Activated CD8-positive, alpha-beta memory T cell treated with anti-CD3 and anti-CD28 coated beads for 36 hours (primary cell): Measurements from ENCODE around the gene MKLN1. TPM values are rescaled to one million over a fixed set of nuclear protein-coding genes. Genes with fewer than 3 reads are reported as not detected.
"Not testable (repeated sequence)": the region's sequence is repeated elsewhere in the genome, so short reads cannot be mapped to it uniquely, and the experiment has no call there.

ENCODE experiments used
- CTCF ChIA-PET: fragments of 350-600 bp; sonication (Branson Sonifier 250); formaldehyde crosslinking; loops from one replicate; lab custom pipeline; 2021; ENCODE audit warnings: antibody characterized with exemption; lab: Charles Lee
- POLR2A ChIA-PET: fragments of 350-600 bp; sonication (Branson Sonifier 250); formaldehyde crosslinking; loops from one replicate; lab custom pipeline; 2021; ENCODE audit warnings: antibody characterized with exemption; lab: Charles Lee
- total RNA-seq, 2 experiments: library from RNA; stranded (reverse); gene quantifications; one replicate each; pipeline ENCODE4 v1.2.3, GENCODE V29; 2021

Gene MKLN1
- total RNA-seq, 2 experiments from 2014 or later = 31.3 to 33.6 TPM

DNA sequence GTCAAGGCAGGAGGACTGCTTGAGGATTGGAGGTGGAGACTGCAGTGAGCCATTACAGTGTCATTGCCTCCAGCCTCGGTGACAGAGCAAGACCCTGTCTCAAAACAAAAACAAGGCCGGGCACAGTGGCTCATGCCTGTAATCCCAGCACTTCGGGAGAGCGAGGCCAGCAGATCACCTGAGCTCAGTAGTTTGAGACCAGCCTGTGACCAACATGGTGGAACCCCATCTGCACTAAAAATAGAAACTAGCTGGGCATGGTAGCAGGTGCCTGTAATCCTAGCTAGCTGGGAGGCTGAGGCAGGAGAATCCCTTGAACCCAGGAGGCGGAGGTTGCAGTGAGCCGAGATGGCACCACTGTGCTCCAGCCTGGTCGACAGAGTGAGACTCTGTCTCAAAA is 103.2 kb downstream of the MKLN1 start:
- POLR2A ChIA-PET, CTCF ChIA-PET: not testable (repeated sequence)

DNA sequence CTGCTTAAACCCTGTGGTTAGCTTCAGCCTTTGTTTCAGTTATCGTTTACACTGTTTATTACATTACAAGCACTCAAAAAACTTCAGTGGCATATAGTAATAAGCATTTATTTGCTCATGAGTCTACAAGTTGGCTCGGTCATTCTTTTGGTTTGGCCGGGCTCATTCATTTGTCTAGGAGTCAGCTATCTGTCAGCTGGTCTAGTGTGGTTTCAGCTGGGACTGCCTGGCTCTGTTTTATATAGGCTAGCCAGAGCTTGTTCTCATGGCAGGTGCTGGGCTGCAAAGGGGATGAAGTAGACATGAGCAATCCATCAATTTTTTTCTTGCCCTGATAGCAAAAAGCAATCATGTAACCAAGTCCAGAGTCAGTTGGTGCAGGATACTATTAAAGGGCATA is 103.6 kb downstream of the MKLN1 start:
- POLR2A ChIA-PET = no interaction called here
- CTCF ChIA-PET = no interaction called here

DNA sequence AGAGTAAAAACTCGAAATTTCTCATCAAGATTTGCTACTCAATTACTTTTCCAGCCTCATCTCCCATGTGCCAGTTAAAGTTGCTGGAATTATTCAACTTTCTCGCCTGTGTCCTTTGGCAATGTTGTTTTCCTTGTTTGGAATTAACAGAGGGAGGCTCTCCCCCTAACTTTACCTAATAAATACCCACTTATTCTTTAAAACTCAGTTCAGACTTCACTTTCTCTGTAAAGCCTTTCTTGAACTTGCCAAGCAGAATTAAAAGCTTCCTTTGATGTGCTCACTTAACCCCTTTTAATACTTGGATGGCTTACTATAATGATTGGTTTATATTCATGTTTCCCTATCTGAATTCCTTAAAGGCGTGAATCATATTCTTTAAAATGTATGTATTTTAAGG is 104.1 kb downstream of the MKLN1 start:
- ChIA-PET CTCF (no interaction called here), POLR2A (no interaction called here)

DNA sequence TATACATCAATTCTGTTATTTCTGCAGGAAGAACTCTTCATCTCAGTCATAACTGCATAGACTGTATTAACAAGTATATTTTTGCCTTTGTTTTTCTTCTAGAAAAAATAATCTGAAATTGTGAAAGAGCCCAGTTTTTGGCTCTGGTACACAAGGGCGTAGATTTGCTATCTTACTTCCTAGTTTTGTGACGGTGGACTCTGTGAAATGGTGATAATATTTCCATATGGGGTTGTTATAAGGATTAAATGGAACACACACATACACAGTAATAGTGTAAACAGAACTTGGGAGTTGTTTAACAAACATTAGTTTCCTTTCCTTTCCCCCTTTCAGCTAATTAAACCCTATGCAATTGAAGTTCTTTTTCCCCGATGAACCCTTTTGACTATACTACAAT is 108.7 kb downstream of the MKLN1 start:
- ChIA-PET POLR2A (no interaction called here), CTCF (no interaction called here)

DNA sequence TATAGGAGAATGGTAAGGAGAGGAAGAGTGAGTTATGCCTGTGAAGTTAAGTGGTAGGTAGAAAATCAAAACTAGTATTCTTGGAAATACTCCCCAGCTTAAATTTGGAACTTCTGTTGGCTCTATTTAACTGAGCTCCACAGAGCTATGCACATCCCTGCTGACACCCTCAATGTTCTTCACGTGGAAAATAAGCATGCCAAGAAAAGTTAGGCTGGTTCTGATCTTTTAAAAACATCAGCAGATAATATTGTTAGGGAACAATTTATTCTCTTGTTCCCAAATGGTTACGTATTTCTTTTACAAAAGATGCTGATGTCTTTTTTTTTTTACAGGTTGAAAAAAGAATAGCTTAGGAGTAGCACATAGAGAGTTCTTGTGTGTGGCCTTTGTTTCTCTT is 111.3 kb downstream of the MKLN1 start:
- POLR2A ChIA-PET = no interaction called here

DNA sequence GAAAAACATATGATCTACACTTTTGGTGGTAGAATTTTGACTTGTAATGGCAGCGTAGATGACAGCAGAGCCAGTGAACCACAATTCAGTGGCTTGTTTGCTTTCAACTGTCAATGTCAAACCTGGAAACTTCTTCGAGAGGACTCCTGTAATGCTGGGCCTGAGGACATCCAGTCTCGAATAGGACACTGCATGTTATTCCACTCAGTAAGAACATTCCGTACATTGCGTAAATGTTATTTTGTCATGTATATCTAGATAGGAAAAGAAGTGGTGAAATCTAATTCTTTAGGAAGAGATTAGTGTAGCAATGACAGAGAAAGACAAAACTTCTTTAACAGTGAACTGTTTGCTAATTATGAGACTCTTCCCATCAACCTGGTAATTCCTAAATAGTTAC is 115.8 kb downstream of the MKLN1 start:
- CTCF ChIA-PET = no interaction called here
- POLR2A ChIA-PET = no interaction called here

More for the DNA sequence above, 111.3 kb downstream of the MKLN1 start:
- CTCF ChIA-PET = no interaction called here

DNA sequence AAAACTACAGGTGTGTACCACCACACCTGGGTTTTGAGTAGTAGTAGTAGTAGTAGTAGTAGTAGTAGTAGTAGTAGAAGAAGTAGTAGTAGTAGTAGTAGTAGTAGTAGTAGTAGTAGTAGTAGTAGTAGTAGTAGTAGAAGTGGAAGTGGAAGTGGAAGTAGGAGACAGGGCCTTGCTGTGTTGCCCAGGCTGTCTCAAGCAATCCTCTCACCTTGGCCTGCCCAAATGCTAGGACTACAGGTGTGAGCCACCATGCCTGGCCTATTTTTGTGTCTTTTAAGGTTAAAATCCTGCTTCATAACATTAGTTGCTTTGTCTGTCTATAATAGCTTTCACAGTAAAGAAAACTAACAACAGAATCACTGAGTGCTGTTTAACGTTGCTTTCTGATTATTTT is 117.0 kb downstream of the MKLN1 start:
- CTCF ChIA-PET = no interaction called here
- POLR2A ChIA-PET = no interaction called here

DNA sequence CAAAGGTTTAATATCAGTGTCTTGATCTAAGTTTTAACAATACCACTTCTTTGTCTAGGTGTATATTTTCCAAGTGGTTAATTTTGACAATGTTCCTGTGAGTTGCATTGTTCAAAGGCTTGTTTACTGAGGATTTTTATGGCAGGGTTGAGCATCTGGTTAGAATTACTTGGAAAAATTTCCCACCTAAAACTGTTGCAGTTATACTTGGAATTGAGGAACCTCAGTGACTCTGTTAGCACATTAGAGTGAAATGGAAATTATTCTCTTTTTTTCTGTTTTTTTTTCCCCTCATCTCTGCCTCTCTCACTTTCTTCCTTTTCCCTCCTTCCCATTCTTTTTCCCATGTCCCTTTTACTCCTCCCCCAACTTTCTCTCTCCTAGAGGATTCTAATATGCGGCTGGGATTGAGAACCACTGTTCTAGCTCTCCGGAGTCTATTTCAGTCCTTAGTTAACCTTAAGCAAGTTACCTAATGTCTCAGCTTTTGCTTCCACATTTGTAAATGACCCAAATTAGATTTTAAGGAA is 121.8 kb downstream of the MKLN1 start:
- POLR2A ChIA-PET = no interaction called here
- CTCF ChIA-PET = no interaction called here

DNA sequence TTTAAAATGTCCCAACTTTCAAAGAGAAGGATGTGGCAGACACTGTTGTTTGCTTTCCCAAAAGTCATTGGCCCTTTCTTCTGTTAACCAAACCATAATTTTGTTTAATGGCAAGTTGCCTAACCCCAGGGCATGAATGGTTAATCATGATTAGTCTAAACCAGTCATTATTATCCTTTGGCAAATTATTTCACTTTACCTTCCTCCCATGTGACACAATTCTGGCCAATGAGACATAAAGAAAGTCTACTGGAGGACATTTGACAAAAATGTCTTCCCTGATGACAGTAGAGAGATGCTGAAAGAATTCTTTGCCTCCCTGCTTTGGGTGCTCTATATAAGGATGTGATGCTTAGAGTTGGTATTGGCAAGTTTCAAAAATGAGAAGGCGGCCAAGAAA is 126.8 kb downstream of the MKLN1 start:
- CTCF ChIA-PET = no interaction called here
- POLR2A ChIA-PET = no interaction called here

DNA sequence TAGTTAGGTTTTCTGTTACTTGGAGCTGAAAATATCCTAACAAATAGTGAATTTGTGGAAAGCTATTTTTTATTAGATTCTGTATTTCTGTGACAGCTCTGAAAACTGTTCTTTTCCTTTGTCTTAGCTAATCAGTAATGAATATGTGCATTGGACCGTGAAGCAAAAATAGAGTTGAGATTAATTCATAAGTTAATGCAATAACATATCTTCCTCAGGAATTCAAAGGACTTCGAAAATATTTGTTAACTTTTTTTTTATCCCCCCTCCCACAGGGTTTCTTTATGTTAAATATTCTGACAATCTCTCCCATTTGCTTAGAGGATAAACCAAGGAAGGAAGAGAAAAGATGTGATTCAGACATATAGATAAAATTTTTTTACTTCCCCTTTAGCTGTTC is 127.3 kb downstream of the MKLN1 start:
- ChIA-PET POLR2A (no interaction called here), CTCF (no interaction called here)

DNA sequence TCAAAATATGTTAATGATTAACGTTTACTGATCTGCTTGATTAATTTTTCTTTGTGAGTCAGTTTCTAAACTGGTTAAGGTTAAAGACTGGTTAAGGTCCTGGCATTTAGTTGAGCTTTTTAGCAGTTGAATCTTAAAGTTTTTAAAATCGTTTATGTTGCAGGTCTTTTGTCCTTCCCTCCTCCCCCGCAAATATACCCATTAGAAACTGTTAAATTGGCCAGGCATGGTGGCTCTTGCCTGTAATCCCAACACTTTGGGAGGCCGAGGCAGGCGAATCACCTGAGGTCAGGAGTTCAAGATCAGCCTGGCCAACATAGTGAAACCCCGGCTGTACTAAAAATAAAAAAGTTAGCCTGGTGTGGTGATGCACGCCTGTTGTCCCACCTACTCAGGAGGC is 127.9 kb downstream of the MKLN1 start:
- ChIA-PET POLR2A (no interaction called here), CTCF (no interaction called here)

DNA sequence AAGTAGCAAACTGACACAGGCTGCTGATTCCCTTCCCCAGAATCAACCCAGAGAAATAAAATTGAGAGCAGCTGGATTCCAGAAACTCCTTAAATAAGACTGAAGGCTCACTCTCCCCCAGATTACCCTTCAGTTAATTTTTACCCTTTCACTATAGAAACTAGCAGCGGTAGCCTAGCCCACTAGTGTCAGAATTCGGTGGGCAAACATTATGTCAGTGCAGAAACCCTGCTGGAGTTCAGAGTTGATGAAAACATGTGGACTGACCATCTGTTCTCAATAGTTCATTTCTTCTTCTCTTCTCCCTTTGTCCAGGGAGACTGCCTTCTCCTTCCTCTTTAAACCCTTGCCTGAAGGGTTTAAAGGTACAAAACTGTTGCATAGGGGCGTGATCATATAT is 128.7 kb downstream of the MKLN1 start:
- CTCF ChIA-PET = no interaction called here
- POLR2A ChIA-PET = no interaction called here

DNA sequence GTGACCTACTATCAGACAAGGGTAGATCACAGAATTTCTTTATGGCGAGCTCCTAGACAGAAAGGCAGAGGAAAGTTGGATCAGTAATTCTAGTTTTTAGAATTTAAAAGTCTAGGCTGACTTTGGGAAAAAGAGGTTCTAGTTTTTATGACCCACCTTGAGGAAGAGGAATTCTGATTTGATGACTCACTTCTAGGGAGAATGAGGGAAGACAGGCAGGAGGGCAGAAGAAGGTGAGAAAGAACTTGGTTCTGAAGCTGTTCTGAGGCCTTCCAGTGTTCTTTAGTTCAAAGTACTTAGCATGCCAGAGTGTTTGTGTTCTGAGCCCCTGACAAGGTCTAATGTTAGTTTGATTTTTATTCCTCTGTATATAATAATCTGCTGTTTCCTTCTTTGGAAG is 131.6 kb downstream of the MKLN1 start:
- CTCF ChIA-PET = no interaction called here
- POLR2A ChIA-PET = no interaction called here

DNA sequence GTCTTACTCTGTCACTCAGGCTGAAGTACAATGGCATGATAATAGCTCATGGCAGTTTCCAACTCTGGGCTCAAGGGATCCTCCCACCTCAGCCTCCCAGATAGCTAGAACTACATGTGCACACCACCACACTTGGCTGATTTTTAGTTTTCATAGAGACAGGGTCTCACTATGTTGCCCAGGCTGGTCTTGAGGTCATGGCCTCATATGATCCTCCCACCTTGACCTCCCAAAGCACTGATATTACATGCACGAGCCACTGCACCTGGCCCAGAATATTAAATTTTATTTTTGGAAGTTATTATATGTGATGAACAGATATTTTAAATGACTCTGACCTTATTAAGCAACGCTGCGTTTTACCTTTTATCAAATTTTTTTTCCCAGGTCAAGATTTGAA is 134.4 kb downstream of the MKLN1 start:
- ChIA-PET POLR2A (no interaction called here), CTCF (interaction anchor here (0.6 to 1.5 kb wide), 2 partner anchors 34 to 51 kb away, joined by 3 read pairs; no protein-coding TSS in a partner anchor)

DNA sequence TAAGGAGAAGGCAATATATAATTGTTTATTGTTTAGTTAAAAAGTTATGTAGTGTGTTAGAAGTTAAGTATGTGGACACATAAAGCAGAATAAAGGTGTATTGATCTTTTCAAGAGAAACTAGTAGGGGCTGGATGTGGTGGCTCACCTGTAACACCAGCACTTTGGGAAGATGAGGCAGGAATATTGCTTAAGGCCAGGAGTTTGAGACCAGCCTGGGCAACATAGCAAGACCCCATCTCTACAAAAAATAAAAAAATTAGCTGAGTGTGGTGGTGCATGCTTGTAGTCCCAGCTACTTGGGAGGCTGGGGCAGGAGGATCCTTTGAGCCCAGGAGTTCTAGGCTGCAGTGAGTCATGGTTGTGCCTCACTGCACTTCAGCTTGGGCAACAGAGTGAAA is 135.0 kb downstream of the MKLN1 start:
- POLR2A ChIA-PET = not testable (repeated sequence)
- CTCF ChIA-PET = interaction anchor here (1.5 kb wide), 1 partner anchor 33 kb away, joined by 3 read pairs; no protein-coding TSS in a partner anchor

DNA sequence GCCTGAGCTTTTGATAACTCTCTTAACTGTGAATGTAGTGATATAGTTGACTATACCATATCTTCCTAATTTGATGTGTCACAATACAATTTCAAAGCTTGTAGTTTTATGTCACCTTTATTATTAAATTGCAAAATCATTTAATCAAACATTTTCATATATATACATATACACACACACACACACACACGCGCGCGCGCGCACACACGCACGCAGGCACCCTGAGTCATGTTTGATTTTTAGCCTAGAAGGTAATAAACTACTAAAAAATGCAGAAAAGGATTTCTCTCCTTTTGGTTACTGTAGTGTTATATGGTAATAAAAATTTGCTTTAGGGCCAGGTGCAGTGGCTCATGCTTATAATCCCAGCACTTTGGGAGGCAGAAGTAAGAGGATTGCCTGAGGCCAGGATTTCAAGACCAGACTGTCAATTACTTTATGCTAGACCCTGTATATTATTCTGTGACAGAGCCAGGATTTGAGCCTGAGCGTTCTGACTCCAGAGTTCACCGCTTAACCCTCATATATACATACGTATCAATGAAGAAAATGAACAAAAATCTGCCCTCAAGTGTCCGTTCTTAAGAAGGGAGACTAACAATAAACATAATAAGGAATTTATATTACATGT is 139.2 kb downstream of the MKLN1 start:
- CTCF ChIA-PET = no interaction called here
- POLR2A ChIA-PET = no interaction called here

DNA sequence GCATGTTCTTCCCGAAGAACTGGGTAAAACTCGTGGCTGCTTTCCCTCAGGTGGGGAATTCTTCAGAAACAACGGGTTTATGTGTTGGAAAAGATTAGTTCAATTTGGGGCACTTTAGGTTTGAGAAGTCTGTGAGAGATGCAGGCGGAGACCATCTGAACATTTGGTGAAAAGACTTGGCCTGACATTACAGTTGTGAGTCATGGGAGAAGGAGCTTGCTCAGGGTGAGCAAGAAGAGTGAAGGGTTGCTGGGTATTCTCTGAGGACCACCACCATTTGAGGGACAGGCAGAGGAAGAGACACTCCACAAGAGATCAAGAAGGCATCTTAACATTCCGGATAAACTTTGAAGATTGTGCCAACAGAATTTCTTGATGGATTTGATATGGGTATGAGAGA is 140.1 kb downstream of the MKLN1 start:
- ChIA-PET CTCF (no interaction called here), POLR2A (no interaction called here)

DNA sequence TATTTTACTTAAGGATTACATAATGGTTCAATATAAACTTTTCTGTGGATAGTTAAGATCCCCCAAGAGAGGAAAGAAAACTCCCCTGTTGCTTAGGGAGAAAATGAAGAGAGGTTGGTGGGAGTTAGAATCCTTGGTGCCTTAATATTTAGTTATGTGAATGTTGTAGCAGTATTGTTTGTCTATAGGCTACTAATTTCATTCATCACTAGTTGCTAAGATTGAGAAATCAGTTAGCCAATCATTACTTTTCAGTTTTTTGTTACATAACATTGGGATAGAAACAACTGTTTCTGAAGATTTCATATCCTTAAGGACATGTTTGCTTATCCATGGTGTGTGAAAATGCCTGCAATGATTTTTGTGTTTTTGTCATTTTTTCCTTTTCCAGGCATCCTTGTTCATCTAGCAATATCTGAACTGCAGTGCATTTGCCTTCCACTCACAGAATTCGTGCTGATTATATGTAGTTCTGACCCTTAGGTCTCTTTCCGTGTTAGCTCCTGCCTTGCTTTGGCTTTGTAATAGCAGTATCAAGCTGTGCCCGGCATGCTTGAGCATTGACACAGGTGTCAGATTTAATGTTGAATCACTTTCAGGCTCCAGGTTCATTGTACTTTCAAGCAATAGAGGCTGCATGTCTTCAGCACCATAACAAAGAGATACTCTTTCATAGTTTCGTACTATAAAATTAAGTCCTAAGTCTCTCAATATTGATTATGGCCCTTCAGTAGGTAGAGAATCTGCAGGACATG is 143.8 kb downstream of the MKLN1 start:
- POLR2A ChIA-PET = no interaction called here
- CTCF ChIA-PET = no interaction called here

DNA sequence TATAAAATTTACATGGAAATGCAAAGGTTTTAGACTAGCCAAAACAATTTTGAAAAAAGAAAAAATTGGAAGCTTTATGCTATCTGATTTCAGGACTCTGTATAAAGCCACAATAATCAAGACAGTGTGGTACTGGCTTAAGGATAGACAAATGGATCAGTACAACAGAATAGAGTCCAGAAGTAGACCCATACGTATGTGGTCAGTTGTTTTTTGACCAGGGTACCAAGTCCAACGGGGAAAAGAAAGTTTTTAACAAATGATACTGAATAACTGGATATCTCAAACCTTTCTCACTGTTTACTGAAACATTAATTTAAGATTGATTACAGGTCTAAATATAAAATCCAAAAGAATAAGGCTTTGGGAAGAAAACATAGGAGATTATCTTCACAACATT is 149.1 kb downstream of the MKLN1 start:
- ChIA-PET POLR2A (no interaction called here), CTCF (no interaction called here)

DNA sequence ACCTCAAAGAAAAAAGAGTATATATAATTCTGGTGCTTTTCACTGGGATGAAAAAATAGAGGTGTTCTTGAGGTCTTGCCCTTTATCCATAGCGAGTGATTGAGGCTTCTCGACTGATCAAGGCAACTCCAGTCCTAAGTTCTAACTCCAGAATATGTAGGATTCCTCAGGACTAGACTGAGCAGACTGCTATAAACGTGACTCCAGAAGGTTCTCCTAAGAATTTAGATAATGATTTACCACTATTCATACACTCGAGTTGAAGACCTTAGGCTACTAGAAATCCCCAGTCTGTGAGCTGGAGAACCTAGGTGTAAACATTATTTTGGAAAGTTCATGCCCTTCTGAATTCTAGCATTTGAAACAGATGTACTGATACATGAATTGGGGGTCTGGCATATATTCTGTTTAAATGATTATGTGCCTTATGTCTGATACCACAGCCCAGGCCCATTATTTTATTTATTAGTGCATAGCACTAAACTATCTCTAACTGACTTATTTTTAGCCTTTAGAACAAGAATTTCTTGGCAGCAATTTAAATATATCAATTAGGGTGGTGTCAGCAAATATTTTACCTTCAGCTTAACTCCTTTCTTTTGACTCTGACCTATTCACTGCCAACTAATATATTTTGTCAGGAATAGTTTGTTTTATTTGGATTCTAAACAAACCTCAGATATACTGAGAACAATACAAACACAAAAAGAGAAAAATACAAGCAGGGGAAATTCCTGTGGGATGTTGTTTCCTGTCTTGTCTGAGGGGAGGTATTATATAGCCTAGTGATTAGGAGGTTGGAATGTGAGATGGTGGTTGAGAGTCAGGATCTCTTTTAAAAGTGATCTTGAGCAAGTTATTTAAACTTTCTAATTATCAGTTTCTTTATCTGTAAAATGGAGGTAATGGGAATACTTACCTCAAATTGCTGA is 153.0 kb downstream of the MKLN1 start:
- POLR2A ChIA-PET = no interaction called here
- CTCF ChIA-PET = no interaction called here
